Suppressor macrophage treated with lipopolysaccharide for 1 hour (primary cell): ENCODE results near the gene MGARP.
A peak's percentile ranks its signal among the peaks of the same experiment; 100 is the strongest.

Experiments used
- DNase-seq, 3 donors: peaks; one replicate each; pipeline ENCODE4 v3.0.0-alpha.2; 2020 to 2022

The MGARP gene

GRCh38 chr4:139243448-139244365, 36.3 kb downstream of the MGARP start:
- DNase-seq: no peak

GRCh38 chr4:139242511-139243051, 37.4 kb downstream of the MGARP start:
- DNase-seq: no peak

GRCh38 chr4:139241784-139242151, 38.3 kb downstream of the MGARP start:
- DNase-seq: no peak

- DNase-seq: no peak
Measured at GRCh38 chr4:139241086-139241783, 38.8 kb downstream of the MGARP start.

GRCh38 chr4:139239127-139239772, 40.8 kb downstream of the MGARP start:
- no peak for DNase-seq

GRCh38 chr4:139234253-139234652, 45.8 kb downstream of the MGARP start:
- no peak for DNase-seq

GRCh38 chr4:139229534-139230039, 50.4 kb downstream of the MGARP start:
- DNase-seq: peak; percentile 66 to 79 (median 68)

GRCh38 chr4:139227729-139228404, 52.2 kb downstream of the MGARP start:
- peak in 2 of 3 donors; percentile 15 to 19 for DNase-seq

- DNase-seq: peak; percentile 55 to 60 (median 56)
Measured at GRCh38 chr4:139223682-139224317, 56.2 kb downstream of the MGARP start.

GRCh38 chr4:139222215-139222614, 57.8 kb downstream of the MGARP start:
- no peak for DNase-seq

- DNase-seq: no peak
Measured at GRCh38 chr4:139221687-139222086, 58.3 kb downstream of the MGARP start.

GRCh38 chr4:139219450-139220055, 60.5 kb downstream of the MGARP start:
- peak in 1 of 3 donors; percentile 5 for DNase-seq
